Epithelial cell of proximal tubule (primary cell): ENCODE measurements around the gene APLN. TPM values are rescaled to one million over a fixed set of nuclear protein-coding genes. Genes with fewer than 3 reads are reported as not detected.
A peak's percentile ranks its signal among the peaks of the same experiment; 100 is the strongest.

Experiments
- DNase-seq: peaks from one replicate; pipeline ENCODE4 v3.0.0-alpha.2; 2011; ENCODE audit warnings: low read depth
- H3K4me3 ChIP-seq: 2 replicates; pipeline ENCODE4 v1.5.1; 2011; ENCODE audit warnings: low read depth, mild to moderate bottlenecking, low read length
- CTCF ChIP-seq: conservative IDR thresholded peaks from 2 replicates; pipeline ENCODE4 v1.5.1; 2012; ENCODE audit warnings: low read depth, mild to moderate bottlenecking, low read length
- total RNA-seq: library from RNA; depleted of rRNA; stranded (reverse); fragments of >200 nt; gene quantifications from 2 replicates; pipeline ENCODE4 v1.2.3, GENCODE V29; 2015

The APLN gene
- 0.36 and 1.8 TPM in 2 replicates for total RNA-seq

GRCh38 chrX:129654652-129655546, at the start of gene APLN:
APLN (minus strand) TSS chrX:129654956; CDS start chrX:129654630, 326 bp downstream.
- DNase-seq: no peak
- no peak for TF ChIP-seq CTCF
- H3K4me3 ChIP-seq: peak within 1 kb of the TSS; percentile 41

GRCh38 chrX:129704491-129704890, 49.7 kb upstream of the APLN start:
- H3K4me3 ChIP-seq: no peak overlapping the region
- no peak for DNase-seq
- no peak for TF ChIP-seq CTCF

GRCh38 chrX:129701624-129702069, 46.9 kb upstream of the APLN start:
- TF ChIP-seq CTCF: no peak
- H3K4me3 ChIP-seq: no peak overlapping the region
- DNase-seq: no peak

- no peak for DNase-seq
- H3K4me3 ChIP-seq: no peak overlapping the region
- no peak for TF ChIP-seq CTCF
These were observed 45.8 kb upstream of the APLN start for GRCh38 chrX:129700536-129700935.

GRCh38 chrX:129698150-129698549, 43.4 kb upstream of the APLN start:
- no peak for DNase-seq
- H3K4me3 ChIP-seq: no peak overlapping the region
- no peak for TF ChIP-seq CTCF

- DNase-seq: no peak
- no peak for TF ChIP-seq CTCF
- H3K4me3 ChIP-seq: no peak overlapping the region
These were observed 42.6 kb upstream of the APLN start for GRCh38 chrX:129697204-129697829.
